Aorta (tissue), 5 donors: ENCODE data around the gene FNDC4. TPM values are rescaled to one million over a fixed set of nuclear protein-coding genes. Genes with fewer than 3 reads are reported as not detected.

Experiments
- ATAC-seq: fragments of 200-7000 bp; cut with Tn5 transposase; one replicate; pipeline ENCODE4 v1.9.1; 2022; ENCODE audit warnings: moderate library complexity; ENCODE audit not compliant: low FRiP score
- DNase-seq, 2 donors: peaks; one replicate each; pipeline ENCODE4 v3.0.0-alpha.2; 2020
- H3K27ac ChIP-seq, 2 donors: one replicate each; pipeline ENCODE4 v1.5.1; 2013; ENCODE audit warnings: low read length in 2 of 2, mild to moderate bottlenecking in 2 of 2, moderate library complexity in 2 of 2, control low read depth in 1 of 2, inconsistent platforms in 1 of 2, low read depth in 1 of 2
- H3K27me3 ChIP-seq, 2 donors: one replicate each; pipeline ENCODE4 v1.6.1; 2013; ENCODE audit warnings: control low read depth in 1 of 2, low read length in 1 of 2, mild to moderate bottlenecking in 1 of 2, moderate library complexity in 1 of 2; ENCODE audit not compliant: insufficient read depth in 2 of 2, control insufficient read depth in 1 of 2
- H3K36me3 ChIP-seq, 2 donors: one replicate each; pipeline ENCODE4 v1.6.1; 2013; ENCODE audit warnings: control low read depth in 1 of 2, low read length in 1 of 2, mild to moderate bottlenecking in 1 of 2; ENCODE audit not compliant: insufficient read depth in 2 of 2, control insufficient read depth in 1 of 2
- H3K4me1 ChIP-seq, 2 donors: one replicate each; pipeline ENCODE4 v1.6.1; 2013; ENCODE audit warnings: low read length in 2 of 2, control low read depth in 1 of 2, mild to moderate bottlenecking in 1 of 2, moderate library complexity in 1 of 2; ENCODE audit not compliant: insufficient read depth in 2 of 2, control insufficient read depth in 1 of 2
- H3K4me3 ChIP-seq, 2 donors: one replicate each; pipeline ENCODE4 v1.5.1; 2013; ENCODE audit warnings: low read length in 2 of 2, control low read depth in 1 of 2, mild to moderate bottlenecking in 1 of 2
- H3K9me3 ChIP-seq: one replicate; pipeline ENCODE4 v1.6.1; 2013; ENCODE audit warnings: mild to moderate bottlenecking, low read length; ENCODE audit not compliant: control insufficient read depth
- WGBS, 2 donors: extraction: QIAGEN DNeasy Blood & Tissue Kit; methylation state at CpG; one replicate each; pipeline ENCODE4 v1.1.7; 2013; 5-methylcytosine and 5-hydroxymethylcytosine counted together
- intact Hi-C, 2 donors: fragments of 100-400 bp; cut with DNase I; formaldehyde crosslinking; loops; one replicate each; pipeline versions ENCODE4 v1.14.2 to v1.15.0; 2022
- polyA plus RNA-seq, 2 donors: library from polyadenylated mRNA; stranded (reverse); fragments of 200-250 nt; gene quantifications; one replicate each; pipeline ENCODE4 v1.2.3, GENCODE V29; 2013
- total RNA-seq, 2 donors: library from RNA; stranded (reverse); fragmentation: NEBNext Ultra II Directional; extraction: Animal tissue kit (Norgen Biotek cat#: 25700); gene quantifications; one replicate each; pipeline ENCODE4 v1.2.1, GENCODE V29; 2021
- donor health status: healthy with polysubstance abuse.
- donor health status: Bipolar disorder and iron deficiency.
- donor health status: DM: no; HTN: no; CAD: no.
- donor health status: DM: no; HTN: no; CAD: no.
- donor health status: DM: yes; HTN: yes; CAD: no.

The FNDC4 gene
- total and polyA plus RNA-seq, 4 donors, result 12.1 to 39.0 (median 20.0) TPM

DNA sequence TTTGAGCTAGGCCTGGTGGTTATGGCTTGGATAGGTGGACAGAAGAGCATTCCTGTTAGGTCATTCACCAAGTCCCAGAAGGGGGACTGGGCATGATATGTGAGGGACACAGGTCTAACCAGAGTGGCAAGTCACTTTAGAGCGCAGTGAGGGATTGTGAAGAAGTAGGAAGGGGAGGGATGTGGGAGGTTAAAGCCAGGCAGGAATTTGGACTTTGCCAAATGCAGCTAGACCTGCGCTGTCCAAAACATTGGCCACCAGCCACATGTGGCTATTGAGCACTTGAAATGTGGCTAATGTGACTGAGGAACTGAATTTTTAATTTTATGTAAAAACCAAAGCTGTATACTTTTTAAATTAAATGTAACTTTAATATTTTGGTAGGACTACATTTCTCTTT is 25.3 kb upstream of the FNDC4 start:
- Histone ChIP-seq H3K4me1 (no peaks in the 10 kb centered on the region), H3K4me3 (no peak overlapping the region), H3K9me3 (no peaks in the 10 kb centered on the region), H3K27ac (no peak overlapping the region), H3K27me3 (no peaks in the 10 kb centered on the region), H3K36me3 (no peaks in the 10 kb centered on the region)
- no peak for ATAC-seq
- intact Hi-C loops, result no loop called here
- WGBS, 2 donors, result 87 to 94% methylated on average over 2 of the region's 2 CpGs
- no peak for DNase-seq

DNA sequence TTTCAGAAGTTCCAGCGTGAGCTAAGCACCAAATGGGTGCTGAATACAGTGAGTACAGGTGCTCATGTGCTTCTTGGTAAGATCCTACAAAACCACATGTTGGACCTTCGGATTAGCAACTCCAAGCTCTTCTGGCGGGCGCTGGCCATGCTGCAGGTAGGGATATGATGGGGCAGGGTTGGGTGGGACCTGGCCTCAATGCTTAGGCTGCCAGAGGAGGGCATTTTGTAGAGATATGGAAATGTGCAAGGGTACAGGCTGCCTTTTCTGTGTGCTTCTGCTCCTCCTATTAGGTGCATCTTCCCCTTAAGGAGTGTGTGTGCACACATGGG is 23.7 kb upstream of the FNDC4 start:
- DNase-seq (no peak), ATAC-seq (no peak)
- intact Hi-C loops, result no loop called here
- H3K4me1 ChIP-seq, result no peaks in the 10 kb centered on the region
- H3K27me3 ChIP-seq, result no peaks in the 10 kb centered on the region
- no peaks in the 10 kb centered on the region for H3K9me3 ChIP-seq
- no peak overlapping the region for H3K27ac ChIP-seq
- no peak overlapping the region for H3K4me3 ChIP-seq
- WGBS, 2 donors, result 81 to 83% methylated on average over 4 of the region's 4 CpGs
- no peaks in the 10 kb centered on the region for H3K36me3 ChIP-seq

DNA sequence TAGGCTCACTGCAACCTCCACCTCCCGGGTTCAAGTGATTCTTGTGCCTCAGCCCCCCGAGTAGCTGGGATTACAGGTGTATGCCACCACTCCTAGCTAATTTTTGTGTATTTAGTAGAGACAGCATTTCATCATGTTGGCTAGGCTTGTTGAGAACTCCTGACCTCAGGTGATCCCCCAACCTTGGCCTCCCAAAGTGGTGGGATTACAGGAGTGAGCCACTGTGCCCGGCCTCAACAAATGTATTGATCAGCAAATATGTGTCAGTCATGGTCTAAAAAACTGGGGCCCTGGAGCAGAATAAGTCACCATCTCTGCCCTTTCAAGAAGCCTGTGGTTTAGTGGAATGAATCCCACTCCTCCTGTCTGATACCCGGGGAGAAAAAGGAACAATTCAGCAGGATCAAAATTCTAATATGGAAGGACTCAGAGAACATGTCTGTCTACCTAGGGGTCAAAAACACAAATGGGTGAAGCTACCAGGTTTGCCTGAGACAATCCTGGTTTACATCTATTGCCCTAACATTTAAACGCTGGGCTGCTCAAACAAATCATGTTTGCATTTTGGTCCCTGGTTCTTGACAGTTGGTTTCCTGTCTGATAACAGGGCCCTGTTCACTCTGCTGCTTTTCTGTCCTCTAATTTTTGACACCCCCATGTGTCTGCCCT is 23.2 kb upstream of the FNDC4 start:
- Histone ChIP-seq H3K36me3 (no peaks in the 10 kb centered on the region), H3K27me3 (no peaks in the 10 kb centered on the region), H3K9me3 (no peaks in the 10 kb centered on the region), H3K4me1 (no peaks in the 10 kb centered on the region), H3K4me3 (no peak overlapping the region), H3K27ac (no peak overlapping the region)
- no peak for ATAC-seq
- intact Hi-C loops, result no loop called here
- WGBS, 2 donors, result 69 to 74% methylated on average over 5 of the region's 5 CpGs
- no peak for DNase-seq

DNA sequence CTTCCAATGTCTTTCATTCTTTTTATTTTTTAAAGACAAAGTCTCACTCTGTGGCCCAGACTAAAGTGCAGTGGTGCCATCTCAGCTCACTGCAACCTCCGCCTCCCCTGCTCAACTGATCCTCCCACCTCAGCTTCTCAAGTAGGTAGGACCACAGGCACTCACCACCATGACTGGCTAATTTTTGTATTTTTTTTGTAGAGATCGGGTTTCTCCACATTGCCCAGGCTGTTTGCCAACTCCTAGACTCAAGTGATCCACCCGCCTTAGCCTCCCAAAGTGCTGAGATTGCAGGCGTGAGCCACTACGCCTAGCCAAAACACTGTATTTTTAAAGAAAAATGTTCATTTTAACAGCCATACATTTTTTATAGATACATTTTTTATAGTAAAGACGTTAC is 14.3 kb upstream of the FNDC4 start:
- Histone ChIP-seq H3K4me1 (no peaks in the 10 kb centered on the region), H3K9me3 (no peaks in the 10 kb centered on the region), H3K4me3 (no peak overlapping the region), H3K27ac (no peak overlapping the region), H3K36me3 (no peaks in the 10 kb centered on the region), H3K27me3 (no peaks in the 10 kb centered on the region)
- DNase-seq, result no peak
- intact Hi-C loops, result no loop called here
- 42 to 46% methylated on average over 6 of the region's 6 CpGs for WGBS, 2 donors
- ATAC-seq, result no peak

DNA sequence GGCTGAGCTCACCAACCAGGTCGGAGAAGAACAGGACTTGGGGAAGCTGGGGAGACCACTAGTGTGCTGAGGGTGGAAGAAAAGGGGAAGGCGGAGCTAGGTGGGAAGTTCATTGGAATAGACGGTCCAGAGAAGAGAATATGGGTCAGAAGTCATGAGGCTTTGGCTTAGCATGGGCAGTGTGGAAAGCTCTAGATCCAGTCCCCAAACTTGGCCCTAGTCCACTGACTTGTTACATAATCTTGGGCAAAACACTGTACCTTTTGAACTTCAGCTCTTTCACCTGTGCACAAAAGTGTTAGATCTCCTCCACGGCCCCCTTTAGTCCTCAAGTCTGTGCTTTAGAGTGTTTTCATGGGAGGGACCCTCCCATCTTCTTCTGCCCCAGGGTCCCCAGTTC is 12.3 kb upstream of the FNDC4 start:
- 63 to 75% methylated on average over 4 of the region's 4 CpGs for WGBS, 2 donors
- H3K27ac ChIP-seq, result no peak overlapping the region
- ATAC-seq (no peak), DNase-seq (no peak)
- H3K9me3 ChIP-seq, result no peaks in the 10 kb centered on the region
- H3K4me3 ChIP-seq, result no peak overlapping the region
- no peaks in the 10 kb centered on the region for H3K36me3 ChIP-seq
- intact Hi-C loops, result no loop called here
- H3K27me3 ChIP-seq, result no peaks in the 10 kb centered on the region
- H3K4me1 ChIP-seq, result no peaks in the 10 kb centered on the region

DNA sequence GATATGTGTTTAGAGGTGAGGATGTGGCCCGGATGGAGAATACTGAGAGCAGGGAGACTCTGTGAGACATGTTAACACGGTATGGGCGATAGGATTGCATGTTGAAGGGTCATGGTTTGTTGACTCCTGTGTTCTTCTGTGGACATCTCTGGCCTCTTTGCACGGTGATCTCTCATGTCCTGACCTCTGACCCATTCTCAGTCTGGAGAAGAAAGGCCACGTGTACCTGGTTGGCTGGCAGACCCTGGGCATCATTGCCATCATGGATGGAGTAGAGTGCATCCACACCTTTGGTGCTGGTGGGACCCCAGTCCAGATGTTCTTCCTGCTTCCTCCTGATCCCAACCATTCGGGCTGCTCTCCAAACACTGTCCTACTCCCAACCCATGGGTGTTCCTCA is 11.6 kb upstream of the FNDC4 start:
- DNase-seq, result no peak
- Histone ChIP-seq H3K27me3 (no peaks in the 10 kb centered on the region), H3K9me3 (no peaks in the 10 kb centered on the region), H3K27ac (no peak overlapping the region), H3K36me3 (no peaks in the 10 kb centered on the region), H3K4me1 (no peaks in the 10 kb centered on the region), H3K4me3 (no peak overlapping the region)
- intact Hi-C loops, result no loop called here
- ATAC-seq, result no peak
- 89 to 91% methylated on average over 6 of the region's 6 CpGs for WGBS, 2 donors

DNA sequence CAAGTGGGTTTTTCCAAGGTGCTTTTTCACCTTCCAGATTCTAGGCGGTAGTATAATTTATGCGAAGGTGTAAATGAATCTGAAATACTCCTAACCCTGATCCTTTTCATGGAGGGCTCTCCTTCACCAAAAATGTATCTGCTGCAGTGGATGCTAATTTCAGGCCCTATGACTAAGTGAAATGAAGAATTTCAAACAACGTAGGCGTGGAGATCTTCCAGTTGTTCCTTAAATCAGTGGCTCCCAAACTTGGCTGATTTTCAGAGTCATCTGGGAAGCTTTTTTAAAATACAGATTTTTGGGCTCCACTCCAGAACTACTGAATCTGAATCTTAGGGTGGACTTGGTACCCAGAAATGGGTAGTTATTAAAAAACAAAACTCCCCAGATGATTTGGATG is 7.1 kb upstream of the FNDC4 start:
- ATAC-seq (no peak), DNase-seq (no peak)
- no peaks in the 10 kb centered on the region for H3K4me1 ChIP-seq
- no peaks in the 10 kb centered on the region for H3K9me3 ChIP-seq
- no peaks in the 10 kb centered on the region for H3K27me3 ChIP-seq
- intact Hi-C loops, result no loop called here
- no peak overlapping the region for H3K27ac ChIP-seq
- no peak overlapping the region for H3K4me3 ChIP-seq
- 75 to 79% methylated on average over 4 of the region's 4 CpGs for WGBS, 2 donors
- no peaks in the 10 kb centered on the region for H3K36me3 ChIP-seq

DNA sequence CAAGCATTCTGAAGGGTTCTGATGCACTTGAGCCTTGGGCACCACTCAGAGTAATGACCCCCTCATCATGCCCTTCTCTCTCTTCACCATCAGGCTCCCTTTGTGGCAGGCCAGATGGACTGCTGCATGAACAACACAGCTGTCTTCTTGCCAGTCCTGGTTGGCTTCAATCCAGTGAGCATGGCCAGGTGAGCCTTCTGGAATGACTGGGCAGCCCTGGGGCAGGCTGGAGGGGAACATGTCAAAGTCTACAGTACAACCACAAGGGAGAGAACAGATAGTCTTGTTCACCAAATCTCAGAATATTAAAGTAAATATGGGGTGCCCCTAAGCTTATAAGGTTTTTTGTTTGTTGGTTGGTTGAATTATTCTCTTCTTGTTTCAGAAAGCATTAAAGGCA is 6.0 kb upstream of the FNDC4 start:
- Histone ChIP-seq H3K9me3 (no peaks in the 10 kb centered on the region), H3K4me3 (no peak overlapping the region), H3K27me3 (no peaks in the 10 kb centered on the region), H3K36me3 (no peaks in the 10 kb centered on the region), H3K27ac (no peak overlapping the region), H3K4me1 (no peaks in the 10 kb centered on the region)
- intact Hi-C loops, result no loop called here
- no peak for ATAC-seq
- DNase-seq, result no peak

DNA sequence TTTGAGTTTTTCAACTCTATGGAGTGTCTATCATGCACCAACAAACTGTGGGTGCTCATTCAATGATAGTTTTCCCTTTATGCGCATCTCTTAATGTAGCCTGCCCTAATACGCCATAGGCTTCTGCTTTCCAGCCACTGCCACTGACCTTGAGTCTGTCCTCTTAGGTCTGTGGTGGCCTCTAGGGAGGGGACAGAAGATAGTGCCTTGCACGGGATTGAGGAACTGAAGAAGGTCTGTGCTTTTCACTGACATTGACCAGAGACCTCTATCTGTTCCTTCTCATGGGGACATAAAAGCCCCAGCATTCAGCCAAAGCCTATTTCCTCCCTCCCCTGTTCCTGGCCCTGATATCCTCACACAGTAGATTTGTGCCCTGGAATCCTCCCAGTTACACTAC is 4.0 kb upstream of the FNDC4 start:
- no peak for DNase-seq
- Histone ChIP-seq H3K36me3 (no peaks in the 10 kb centered on the region), H3K9me3 (no peaks in the 10 kb centered on the region), H3K27ac (no peak overlapping the region), H3K27me3 (no peaks in the 10 kb centered on the region), H3K4me1 (no peaks in the 10 kb centered on the region), H3K4me3 (no peak overlapping the region)
- WGBS, 2 donors, result 84 to 85% methylated on average over 3 of the region's 3 CpGs
- no peak for ATAC-seq
- intact Hi-C loops, result loop anchor here (10.0 kb wide), 2 partner anchors 86 to 126 kb away; partner anchors contain the start of genes CCDC121 (in 1 of the 2), GPN1 (in 1 of the 2) and ZNF512 (in 1 of the 2)
